Measurements from ENCODE around the gene HADHA.

HADHA gene

DNA sequence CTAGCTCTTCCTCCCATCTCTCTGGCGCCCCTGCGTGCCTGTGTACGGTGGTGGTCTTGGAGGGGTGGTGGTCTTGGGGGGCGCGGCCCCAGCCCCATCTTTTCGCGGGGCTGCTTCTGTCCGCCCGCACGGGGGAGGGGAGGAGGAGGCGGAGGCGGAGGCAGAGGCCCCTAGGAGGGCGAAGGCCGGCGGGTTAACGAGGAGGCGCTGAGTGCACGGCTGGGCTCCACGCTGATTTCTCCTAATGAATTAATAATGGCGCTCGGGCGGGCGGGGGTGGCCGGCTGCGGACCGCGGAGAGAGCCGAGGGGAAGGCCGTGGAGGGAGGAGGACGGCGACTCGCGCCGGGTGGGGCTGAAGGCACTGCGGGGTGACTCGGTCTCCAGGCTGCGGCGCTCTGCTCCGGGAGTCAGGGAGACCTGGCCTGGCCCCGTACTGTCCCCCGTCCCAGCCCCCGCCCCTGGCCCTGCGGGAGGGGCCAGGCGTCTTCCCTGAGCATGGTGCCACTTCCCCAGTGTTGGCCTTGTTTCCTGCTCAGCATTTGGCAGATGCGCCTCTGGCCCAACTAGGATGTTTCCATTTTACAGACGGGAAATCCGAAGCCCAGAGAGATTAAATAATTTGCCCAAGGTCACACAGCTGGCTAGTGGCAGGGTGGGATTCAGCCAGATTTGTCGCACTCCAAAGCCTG lies 65.5 kb downstream of the HADHA start:
- no peaks in the 10 kb centered on the region for H3K9me3 ChIP-seq (ENCODE audit: insufficient read depth, low read depth, low read length)
- H3K9ac ChIP-seq (ENCODE audit: low read depth, low read length), result peak overlapping the region; percentile 84; the same call in 1 of the 2 replicates
- peak overlapping the region; percentile 84 for H3K27ac ChIP-seq (ENCODE audit: low read length)
- H3K36me3 ChIP-seq (ENCODE audit: insufficient read depth, low read depth, low read length), result peaks cover 13% of the 10 kb centered on the region; the same call in 1 of the 2 replicates
- peaks cover 38% of the 10 kb centered on the region for H3K27me3 ChIP-seq (ENCODE audit: insufficient read depth, low read length)
- H3K4me1 ChIP-seq (ENCODE audit: insufficient read depth, low read length), result peaks cover 18% of the 10 kb centered on the region
- peak overlapping the region; percentile 74; the same call in 1 of the 2 replicates for H3K4me3 ChIP-seq (ENCODE audit: low read length)

DNA sequence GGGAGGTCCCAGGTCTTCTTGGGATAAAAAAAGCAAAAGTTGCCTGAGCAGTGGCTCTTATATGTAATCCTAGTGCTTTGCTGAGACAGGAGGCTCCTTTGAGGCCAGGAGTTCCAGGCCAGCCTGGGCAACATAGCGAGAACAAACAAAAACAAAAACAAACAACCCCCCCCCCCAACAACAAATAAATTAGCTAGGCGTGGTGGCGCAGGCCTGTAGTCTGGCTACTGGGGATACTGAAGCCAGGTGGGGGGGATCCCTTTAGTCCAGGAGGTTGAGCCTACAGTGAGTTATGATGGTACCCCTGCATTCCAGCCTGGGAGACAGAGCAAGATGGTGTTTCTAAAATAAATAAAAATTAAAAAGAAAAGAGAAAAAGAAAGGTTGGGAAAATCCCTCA lies 66.2 kb downstream of the HADHA start:
- no peak overlapping the region for H3K27ac ChIP-seq (ENCODE audit: low read length)
- H3K9me3 ChIP-seq (ENCODE audit: insufficient read depth, low read depth, low read length), result no peaks in the 10 kb centered on the region
- H3K27me3 ChIP-seq (ENCODE audit: insufficient read depth, low read length), result peaks cover 36% of the 10 kb centered on the region
- peaks cover 18% of the 10 kb centered on the region for H3K4me1 ChIP-seq (ENCODE audit: insufficient read depth, low read length)
- peaks cover 13% of the 10 kb centered on the region; the same call in 1 of the 2 replicates for H3K36me3 ChIP-seq (ENCODE audit: insufficient read depth, low read depth, low read length)
- H3K9ac ChIP-seq (ENCODE audit: low read depth, low read length), result no peak overlapping the region
- peak overlapping the region; percentile 74; the same call in 1 of the 2 replicates for H3K4me3 ChIP-seq (ENCODE audit: low read length)

DNA sequence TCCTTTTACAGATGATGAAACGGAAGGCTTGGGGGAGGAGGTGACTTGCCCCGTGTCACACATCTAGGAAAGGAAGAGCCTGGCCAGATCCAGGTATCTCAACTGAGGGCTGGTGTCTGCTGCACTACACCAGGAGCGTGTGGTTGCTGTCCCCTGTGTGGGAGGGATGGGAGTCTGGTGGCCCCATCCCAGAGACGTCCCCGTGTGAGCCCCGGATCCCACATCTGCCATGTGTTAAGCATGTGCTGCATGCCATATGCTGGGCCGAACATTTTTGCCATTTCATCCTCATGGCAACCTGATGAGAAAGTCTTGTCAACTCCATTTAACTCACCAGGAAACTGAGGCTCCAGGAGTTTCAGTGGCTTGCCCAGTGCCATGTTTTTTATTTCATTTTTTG lies 67.3 kb downstream of the HADHA start:
- no peak overlapping the region for H3K27ac ChIP-seq (ENCODE audit: low read length)

DNA sequence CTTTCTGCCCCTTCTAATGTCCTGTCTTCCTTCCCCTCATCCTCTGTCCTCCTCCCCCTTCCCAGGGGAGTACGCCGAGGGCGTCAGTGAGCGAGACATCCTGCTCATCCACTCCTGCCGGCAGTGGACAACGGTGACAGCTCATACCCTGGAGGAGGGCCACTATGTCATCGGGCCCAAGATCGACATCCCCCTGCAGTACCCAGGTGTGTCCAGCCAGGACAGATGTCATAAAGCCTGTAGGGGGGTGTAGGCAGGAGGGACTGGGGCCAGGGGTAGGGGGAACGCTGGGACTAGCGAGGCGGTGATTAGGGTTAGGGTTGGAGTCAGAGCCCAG lies 68.2 kb downstream of the HADHA start:
- Histone ChIP-seq H3K27ac (ENCODE audit: low read length) (no peak overlapping the region), H3K9me3 (ENCODE audit: insufficient read depth, low read depth, low read length) (no peaks in the 10 kb centered on the region), H3K27me3 (ENCODE audit: insufficient read depth, low read length) (peaks cover 28% of the 10 kb centered on the region), H3K36me3 (ENCODE audit: insufficient read depth, low read depth, low read length) (peaks cover 9% of the 10 kb centered on the region; the same call in 1 of the 2 replicates), H3K4me3 (ENCODE audit: low read length) (no peak overlapping the region), H3K4me1 (ENCODE audit: insufficient read depth, low read length) (peaks cover 18% of the 10 kb centered on the region), H3K9ac (ENCODE audit: low read depth, low read length) (no peak overlapping the region)

More for the DNA sequence above, 67.3 kb downstream of the HADHA start:
- Histone ChIP-seq H3K36me3 (ENCODE audit: insufficient read depth, low read depth, low read length) (peaks cover 9% of the 10 kb centered on the region; the same call in 1 of the 2 replicates), H3K9me3 (ENCODE audit: insufficient read depth, low read depth, low read length) (no peaks in the 10 kb centered on the region), H3K4me1 (ENCODE audit: insufficient read depth, low read length) (peaks cover 18% of the 10 kb centered on the region), H3K9ac (ENCODE audit: low read depth, low read length) (no peak overlapping the region), H3K4me3 (ENCODE audit: low read length) (no peak overlapping the region), H3K27me3 (ENCODE audit: insufficient read depth, low read length) (peaks cover 27% of the 10 kb centered on the region)

DNA sequence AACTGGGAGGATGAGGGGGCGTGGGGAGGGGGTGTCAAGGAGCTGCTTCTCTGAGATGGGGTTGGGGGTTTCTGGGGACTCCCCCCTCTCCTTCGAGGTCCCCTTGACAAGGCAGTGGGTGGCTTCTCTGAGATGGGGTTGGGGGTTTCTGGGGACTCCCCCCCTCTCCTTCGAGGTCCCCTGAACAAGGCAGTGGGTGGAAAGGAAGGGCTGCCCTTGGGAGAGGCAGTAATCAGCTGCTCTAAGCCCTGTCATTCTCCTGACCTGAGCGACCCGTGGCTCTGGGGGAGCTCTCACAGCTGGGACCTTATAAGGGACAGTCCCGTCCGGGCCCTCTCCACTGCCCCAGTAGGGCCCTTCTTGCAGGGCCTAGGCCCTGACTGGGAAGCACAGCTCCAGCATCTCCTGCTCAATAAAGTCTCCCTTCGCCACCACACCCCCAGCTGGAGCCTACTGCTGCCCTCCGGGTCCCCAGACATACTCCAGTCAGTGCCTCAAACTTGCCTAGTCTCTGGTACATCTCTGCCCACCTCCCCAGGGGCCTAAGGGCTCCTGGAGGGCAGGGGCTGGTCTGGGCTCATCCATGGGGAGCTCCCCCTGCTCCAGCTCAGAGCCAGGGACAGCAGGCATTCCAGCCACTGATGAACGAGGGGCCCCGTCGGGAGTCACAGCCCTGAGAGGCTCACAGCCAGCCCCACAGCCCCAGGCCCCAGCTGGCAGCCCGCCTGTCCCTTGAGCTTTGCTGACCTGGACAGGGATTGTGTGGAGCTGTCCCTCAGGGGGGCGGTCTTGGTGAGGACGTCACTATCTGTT lies 68.8 kb downstream of the HADHA start:
- H3K27ac ChIP-seq (ENCODE audit: low read length), result no peak overlapping the region
- peaks cover 18% of the 10 kb centered on the region for H3K4me1 ChIP-seq (ENCODE audit: insufficient read depth, low read length)
- H3K36me3 ChIP-seq (ENCODE audit: insufficient read depth, low read depth, low read length), result peaks cover 9% of the 10 kb centered on the region; the same call in 1 of the 2 replicates
- H3K9me3 ChIP-seq (ENCODE audit: insufficient read depth, low read depth, low read length), result no peaks in the 10 kb centered on the region
- no peak overlapping the region for H3K9ac ChIP-seq (ENCODE audit: low read depth, low read length)
- peaks cover 28% of the 10 kb centered on the region for H3K27me3 ChIP-seq (ENCODE audit: insufficient read depth, low read length)
- H3K4me3 ChIP-seq (ENCODE audit: low read length), result no peak overlapping the region

DNA sequence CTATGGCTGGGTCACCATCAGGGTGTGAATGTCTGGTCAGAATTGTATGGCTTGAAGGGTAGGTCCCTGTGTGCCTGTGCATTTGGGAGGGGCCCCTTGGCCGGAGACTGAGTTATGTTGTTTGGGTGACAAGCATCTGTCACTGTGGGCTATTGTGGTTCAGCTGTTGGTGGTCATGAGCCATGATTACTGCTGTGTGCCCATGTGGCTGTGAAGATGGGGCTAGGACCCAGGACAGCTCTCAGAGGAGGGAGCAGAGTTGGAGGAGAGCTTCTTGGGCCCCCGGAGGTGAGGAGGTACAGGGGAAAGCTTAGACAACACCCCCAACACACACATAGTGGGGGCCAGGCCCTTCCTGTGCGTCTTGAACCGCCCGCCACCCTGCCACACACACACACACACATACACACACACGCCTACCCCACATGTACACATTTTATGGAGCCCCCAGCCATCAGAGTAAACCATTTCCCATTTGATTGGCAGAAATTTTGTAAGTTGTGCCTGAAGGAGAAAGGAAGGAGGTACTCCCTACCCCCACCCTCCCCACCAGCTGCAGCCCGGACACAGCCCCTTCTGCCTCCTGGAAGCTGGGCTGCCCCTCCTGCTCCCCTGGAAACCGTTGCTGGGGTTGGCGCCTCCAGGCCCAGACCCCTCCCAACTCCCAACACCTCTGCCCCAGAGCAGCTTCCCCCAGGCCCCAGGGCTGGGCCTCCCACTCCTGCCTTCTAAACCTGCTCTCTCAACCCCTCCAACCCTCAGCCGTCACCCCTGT lies 69.6 kb downstream of the HADHA start:
- Histone ChIP-seq H3K9me3 (ENCODE audit: insufficient read depth, low read depth, low read length) (no peaks in the 10 kb centered on the region), H3K27me3 (ENCODE audit: insufficient read depth, low read length) (peaks cover 23% of the 10 kb centered on the region), H3K27ac (ENCODE audit: low read length) (no peak overlapping the region), H3K36me3 (ENCODE audit: insufficient read depth, low read depth, low read length) (peaks cover 9% of the 10 kb centered on the region; the same call in 1 of the 2 replicates), H3K4me3 (ENCODE audit: low read length) (peak overlapping the region; percentile 72), H3K9ac (ENCODE audit: low read depth, low read length) (peak overlapping the region; percentile 32; the same call in 1 of the 2 replicates), H3K4me1 (ENCODE audit: insufficient read depth, low read length) (peaks cover 14% of the 10 kb centered on the region; the same call in 1 of the 2 replicates)

DNA sequence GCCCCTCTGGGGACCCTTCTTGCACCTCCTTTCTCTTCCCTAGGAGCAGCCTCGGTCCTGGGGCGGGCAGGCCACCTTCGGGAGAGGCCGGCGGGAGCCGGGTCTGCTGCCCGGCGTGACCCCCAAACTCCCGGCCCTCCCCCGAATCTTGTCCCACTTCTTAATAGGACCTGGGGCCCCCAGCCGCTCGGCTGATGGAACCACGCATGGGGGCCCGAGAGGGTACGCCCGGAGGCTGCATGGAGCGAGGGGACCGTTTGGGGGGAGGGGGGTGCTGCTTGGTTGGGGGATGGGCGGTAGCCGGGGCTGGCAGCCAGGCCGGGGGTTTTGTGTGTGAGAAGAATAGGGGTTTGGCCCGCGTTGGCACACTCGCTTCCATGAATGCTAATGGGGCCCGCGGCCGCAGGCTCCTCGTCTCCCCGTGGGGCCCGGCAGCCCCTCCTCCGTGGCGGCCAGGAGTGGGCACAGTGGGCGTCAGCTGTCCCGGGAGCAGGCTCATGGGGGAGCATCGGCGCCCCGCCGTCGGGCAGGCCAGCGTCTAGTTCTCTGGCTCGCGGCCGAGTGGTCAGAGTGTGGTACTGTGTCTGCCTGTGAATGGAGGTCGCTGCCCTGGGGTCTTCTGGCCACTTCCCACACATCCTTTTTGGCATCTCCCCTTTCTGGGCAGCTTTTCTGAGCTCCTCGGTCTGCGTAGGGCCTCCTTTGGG lies 70.5 kb downstream of the HADHA start:
- Histone ChIP-seq H3K36me3 (ENCODE audit: insufficient read depth, low read depth, low read length) (peaks cover 9% of the 10 kb centered on the region; the same call in 1 of the 2 replicates), H3K4me3 (ENCODE audit: low read length) (peak overlapping the region; percentile 72), H3K9ac (ENCODE audit: low read depth, low read length) (peak overlapping the region; percentile 58; the same call in 1 of the 2 replicates), H3K9me3 (ENCODE audit: insufficient read depth, low read depth, low read length) (no peaks in the 10 kb centered on the region), H3K27me3 (ENCODE audit: insufficient read depth, low read length) (peaks cover 23% of the 10 kb centered on the region), H3K27ac (ENCODE audit: low read length) (no peak overlapping the region), H3K4me1 (ENCODE audit: insufficient read depth, low read length) (peaks cover 10% of the 10 kb centered on the region; the same call in 1 of the 2 replicates)

DNA sequence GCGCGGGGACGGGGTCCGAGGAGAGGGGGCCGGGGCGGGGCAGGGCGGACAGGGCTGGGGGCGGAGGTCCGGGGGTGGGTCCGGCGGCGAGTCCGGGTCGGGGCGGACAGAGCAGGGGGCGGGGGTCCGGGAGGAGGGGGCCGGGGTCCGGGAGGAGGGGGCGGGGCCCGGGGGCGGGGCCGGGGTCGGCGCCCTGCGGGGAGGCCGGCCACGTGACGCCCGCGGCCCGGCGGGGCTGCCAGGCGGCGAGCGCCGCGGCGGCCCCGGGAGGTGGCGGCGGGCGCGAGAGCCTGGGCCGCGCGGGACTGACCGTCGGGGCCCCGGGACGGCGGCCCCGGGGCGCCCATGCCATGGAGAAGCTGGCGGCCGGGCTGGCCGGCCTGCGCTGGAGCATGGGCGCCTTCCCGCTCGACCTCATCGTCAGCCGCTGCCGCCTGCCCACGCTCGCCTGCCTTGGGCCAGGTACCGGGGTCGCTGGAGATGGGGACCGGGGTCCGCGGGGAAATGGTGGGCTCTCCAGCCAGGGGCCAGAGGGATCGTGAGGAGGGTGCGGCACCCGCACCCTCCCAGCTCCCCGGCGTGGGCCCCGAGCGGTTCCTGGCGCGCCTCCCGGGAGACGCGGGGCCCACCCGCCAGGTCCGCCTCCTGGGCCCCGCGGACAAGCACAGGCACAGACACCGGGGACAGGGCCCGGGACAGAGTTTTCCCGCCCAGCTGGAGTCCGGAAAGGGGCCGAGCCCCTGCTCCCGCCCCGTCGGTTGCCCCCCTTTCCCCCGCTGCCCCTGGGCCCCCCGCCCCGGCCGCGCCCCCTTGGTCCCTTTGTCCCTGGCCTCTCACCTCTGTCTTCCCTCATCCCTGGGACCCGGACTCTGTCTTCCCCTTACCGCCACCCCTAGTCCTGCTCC lies 71.3 kb downstream of the HADHA start, which contains the start of gene GAREM2:
Gene GAREM2 (plus strand): TSS at position 218 of the 905 bp plus-strand sequence. CDS start 133 bp downstream, at position 351.
- Histone ChIP-seq H3K9me3 (ENCODE audit: insufficient read depth, low read depth, low read length) (no peaks in the 10 kb centered on the region), H3K4me1 (ENCODE audit: insufficient read depth, low read length) (peaks cover 10% of the 10 kb centered on the region; the same call in 1 of the 2 replicates), H3K9ac (ENCODE audit: low read depth, low read length) (peak within 1 kb of the TSS; percentile 67; the same call in 1 of the 2 replicates), H3K27me3 (ENCODE audit: insufficient read depth, low read length) (peaks cover 23% of the 10 kb centered on the region), H3K27ac (ENCODE audit: low read length) (no peak within 1 kb of the TSS), H3K4me3 (ENCODE audit: low read length) (peak within 1 kb of the TSS; percentile 72; the same call in 1 of the 2 replicates), H3K36me3 (ENCODE audit: insufficient read depth, low read depth, low read length) (peaks cover 9% of the 10 kb centered on the region; the same call in 1 of the 2 replicates)

DNA sequence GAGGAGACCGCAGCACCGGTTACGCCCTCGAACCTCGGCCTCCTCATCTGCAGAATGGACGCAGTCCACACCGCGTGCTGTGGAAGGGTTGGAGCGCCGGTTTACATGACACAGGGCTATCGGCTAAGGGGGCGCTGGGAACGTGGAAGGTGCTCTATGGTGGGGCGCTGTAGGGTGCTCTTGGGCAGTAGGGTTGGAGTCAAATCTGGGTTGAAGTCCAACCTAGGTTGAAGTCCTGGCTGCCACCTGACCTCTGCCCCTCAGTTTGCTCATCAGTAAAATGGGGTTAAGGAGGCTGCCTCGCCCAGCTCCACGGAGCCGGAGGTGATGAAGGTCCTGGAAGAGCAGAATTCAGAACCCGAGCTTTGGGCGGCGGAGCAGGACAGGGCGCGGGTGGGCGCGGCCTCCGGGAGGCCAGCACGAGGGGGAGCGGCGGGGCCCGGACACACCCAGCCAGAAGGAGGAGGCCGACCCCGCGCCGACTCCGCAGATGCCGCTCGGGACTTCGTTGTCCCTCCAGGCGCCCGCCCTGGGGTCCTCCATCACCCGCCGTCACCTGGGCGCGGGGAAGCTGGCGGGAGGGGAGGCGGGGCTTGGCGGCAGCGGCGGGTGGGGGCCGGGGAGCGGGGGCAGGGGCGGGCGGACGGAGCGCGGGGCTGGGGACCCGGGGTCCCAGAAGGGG lies 72.1 kb downstream of the HADHA start:
- no peaks in the 10 kb centered on the region for H3K9me3 ChIP-seq (ENCODE audit: insufficient read depth, low read depth, low read length)
- H3K27ac ChIP-seq (ENCODE audit: low read length), result no peak overlapping the region
- H3K9ac ChIP-seq (ENCODE audit: low read depth, low read length), result no peak overlapping the region
- peak overlapping the region; percentile 56; the same call in 1 of the 2 replicates for H3K4me3 ChIP-seq (ENCODE audit: low read length)
- peaks cover 23% of the 10 kb centered on the region for H3K27me3 ChIP-seq (ENCODE audit: insufficient read depth, low read length)
- H3K36me3 ChIP-seq (ENCODE audit: insufficient read depth, low read depth, low read length), result peaks cover 7% of the 10 kb centered on the region; the same call in 1 of the 2 replicates
- peaks cover 10% of the 10 kb centered on the region; the same call in 1 of the 2 replicates for H3K4me1 ChIP-seq (ENCODE audit: insufficient read depth, low read length)

Measured in iPS-20b (cell line).